Measurements from ENCODE around the gene TCEAL3.
"Not testable (repeated sequence)": the region's sequence is repeated elsewhere in the genome, so short reads cannot be mapped to it uniquely, and the experiment has no call there.

The TCEAL3 gene

DNA sequence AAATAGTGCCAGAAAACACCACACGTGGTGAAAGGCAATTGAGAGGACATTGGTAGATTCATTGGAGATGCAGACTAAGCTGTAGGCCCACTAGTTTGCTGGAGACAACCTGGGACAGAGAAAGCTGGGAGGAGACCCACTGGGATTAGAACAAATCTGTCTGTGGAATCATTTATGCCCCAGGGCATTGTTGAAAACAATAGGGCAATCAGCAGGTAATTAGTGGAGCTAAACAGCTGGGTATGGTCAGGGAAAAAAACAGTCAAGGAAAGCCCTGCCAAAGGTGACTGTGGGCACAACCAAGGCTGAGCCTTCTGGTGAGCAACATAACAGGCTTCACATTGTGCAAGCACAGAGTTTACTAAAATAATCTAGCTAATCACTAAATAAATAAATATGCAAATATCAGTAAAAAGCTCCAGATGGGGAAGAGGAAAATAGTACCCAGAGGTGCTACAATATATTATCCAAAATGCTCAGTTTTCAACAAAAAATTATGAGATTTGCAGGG lies 9.0 kb downstream of the TCEAL3 start:
- DNase-seq (ENCODE audit: extremely low spot score, insufficient read length, low read depth) (no peak), FAIRE-seq (no peak)

DNA sequence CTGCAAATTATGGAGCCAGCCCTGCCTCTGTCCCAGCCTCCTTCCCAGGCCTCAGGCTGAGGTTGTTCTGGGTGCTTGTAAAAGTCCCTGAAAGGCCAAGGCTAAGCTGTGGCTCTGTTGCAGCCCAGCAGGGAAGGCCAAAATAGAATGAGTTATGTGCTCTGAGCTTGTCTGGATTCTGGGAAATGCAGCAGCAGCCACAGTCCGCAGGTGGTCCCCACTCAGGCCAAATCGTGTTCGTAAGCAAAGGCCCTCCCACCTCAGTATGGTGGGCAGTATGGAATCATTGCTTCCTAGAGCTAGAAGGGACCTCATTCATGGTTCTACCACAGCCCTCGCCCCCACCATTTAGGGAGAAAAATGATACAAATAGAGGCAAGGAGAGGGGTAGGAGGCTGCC lies 16.3 kb downstream of the TCEAL3 start:
- DNase-seq (ENCODE audit: extremely low spot score, insufficient read length, low read depth) (no peak), FAIRE-seq (no peak)

DNA sequence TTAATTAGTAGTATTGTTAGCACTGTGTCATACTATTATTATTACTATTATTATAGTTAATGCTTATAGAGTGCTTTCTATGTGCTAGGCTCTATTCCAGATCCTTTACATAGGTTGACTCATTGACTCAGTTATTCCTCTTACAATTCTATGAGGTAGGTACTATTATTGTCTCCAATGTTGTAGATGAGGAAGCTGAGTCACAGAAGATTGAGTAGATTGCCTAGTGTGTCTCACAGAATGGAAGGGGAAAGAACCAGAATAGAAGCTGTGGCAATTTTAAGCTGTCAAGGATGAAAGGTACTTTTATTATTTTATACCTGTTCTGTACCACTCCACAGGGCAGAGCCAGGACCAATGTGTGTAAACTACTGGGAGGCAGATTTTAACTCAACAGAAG lies 19.1 kb downstream of the TCEAL3 start:
- FAIRE-seq (no peak), DNase-seq (ENCODE audit: extremely low spot score, insufficient read length, low read depth) (no peak)

DNA sequence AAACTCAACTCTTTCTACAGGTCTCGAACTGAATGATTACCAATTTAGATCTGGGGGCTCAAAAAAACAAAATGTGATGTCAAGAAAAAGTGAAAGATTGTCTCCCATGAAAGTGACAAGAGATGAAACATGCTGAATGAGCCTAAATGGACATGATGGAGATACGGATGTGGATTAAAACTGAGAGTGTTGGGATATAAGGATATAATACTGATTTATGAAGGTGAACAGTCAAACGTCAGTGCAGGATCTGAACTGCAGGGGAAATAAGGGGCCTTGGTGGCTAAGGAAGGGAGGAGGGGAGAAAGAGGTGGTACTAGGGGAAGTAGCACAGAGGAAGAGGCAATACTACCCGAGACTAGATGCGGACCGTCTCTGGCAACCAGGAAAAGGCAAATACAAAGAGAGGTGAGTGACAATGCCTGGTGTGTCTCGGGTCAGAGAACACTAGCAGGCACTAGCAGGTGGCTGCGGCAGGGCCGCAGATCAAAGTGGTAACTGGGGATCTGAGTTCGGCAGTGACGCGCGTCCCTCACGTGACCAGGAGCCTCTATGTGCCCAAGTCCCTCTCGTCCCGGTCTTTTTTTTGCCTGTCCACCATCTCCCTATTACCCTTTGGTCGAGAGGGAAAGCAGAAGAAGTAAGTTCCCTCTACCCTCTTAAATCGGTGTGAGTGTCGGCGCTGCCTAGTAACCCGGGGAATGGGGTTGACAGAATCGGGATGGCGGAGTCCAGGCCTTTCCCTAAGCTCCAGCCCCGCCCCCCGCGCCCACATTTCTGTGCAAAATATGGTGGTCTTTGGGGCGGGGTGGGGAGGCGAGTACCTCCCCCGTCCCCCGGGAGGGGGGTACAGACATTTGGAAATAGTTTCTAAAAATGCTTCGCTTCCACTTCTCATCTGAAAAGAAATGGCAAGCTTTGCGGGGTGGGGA lies 20.9 kb downstream of the TCEAL3 start, which contains the start of gene TCEAL1:
TSS of gene TCEAL1 (plus strand) at position 590 of the 932 bp plus-strand sequence. CDS start 942 bp downstream, outside the sequence.
- FAIRE-seq (peak; percentile 77), DNase-seq (ENCODE audit: extremely low spot score, insufficient read length, low read depth) (no peak)

DNA sequence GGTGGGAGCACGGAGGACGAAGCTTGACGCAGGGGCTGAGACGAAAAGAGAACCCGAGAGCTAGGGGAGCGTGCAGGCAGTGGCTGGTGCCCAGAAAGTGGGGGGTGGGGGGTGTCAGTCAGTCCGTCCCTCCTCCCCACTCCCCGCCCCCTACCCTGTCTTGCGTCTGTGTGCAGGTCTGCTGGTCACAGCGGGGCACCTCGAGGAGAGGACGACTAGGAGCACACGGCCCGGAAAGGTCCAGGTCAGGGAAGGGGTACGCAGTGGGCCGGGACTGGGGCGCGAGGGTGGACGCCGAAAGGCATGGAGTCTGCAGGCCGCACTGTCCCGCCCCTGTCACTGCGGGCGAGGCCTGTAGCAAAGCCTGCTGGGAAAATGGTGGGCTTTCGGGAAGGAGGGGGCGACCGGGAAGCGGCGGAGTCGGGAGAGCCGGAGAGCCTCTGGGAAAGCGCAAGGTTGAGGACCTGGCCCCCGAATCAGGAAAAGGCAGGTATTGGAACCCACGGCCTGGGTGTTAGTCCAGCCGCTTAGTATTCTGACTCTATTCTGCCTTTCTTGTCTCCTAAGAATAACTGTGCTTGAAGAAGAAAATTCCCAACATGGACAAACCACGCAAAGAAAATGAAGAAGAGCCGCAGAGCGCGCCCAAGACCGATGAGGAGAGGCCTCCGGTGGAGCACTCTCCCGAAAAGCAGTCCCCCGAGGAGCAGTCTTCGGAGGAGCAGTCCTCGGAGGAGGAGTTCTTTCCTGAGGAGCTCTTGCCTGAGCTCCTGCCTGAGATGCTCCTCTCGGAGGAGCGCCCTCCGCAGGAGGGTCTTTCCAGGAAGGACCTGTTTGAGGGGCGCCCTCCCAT lies 21.8 kb downstream of the TCEAL3 start:
- DNase-seq (ENCODE audit: extremely low spot score, insufficient read length, low read depth) (no peak), FAIRE-seq (no peak)

DNA sequence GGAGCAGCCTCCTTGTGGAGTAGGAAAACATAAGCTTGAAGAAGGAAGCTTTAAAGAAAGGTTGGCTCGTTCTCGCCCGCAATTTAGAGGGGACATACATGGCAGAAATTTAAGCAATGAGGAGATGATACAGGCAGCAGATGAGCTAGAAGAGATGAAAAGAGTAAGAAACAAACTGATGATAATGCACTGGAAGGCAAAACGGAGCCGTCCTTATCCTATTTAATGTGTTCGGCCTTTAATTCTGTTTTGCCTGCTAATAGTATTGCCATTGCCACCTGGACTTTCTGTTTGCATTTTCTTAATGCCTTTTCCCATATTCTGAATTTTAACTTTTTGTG lies 22.4 kb downstream of the TCEAL3 start:
- FAIRE-seq = no peak

DNA sequence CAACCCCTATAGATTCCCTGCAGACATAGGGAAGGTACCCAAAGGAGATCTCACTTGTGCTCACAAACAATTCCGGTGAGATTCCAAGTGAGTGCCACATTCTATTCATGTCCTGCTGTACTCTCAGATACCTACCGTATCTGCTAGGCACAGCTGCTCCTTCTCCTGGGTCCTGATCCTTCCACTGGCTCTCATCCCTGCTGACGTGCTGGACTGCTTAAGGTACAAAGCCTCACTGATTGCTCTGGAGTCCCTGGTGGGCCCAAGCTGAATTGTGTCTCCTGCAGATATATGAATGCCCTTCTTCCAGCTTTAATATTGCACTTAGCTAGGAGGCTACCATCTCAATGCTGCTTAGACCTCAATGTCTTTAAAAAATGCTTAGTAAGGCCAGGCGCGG lies 23.4 kb downstream of the TCEAL3 start:
- FAIRE-seq (no peak), DNase-seq (ENCODE audit: extremely low spot score, insufficient read length, low read depth) (no peak)

More for the DNA sequence above, 22.4 kb downstream of the TCEAL3 start:
- no peak for DNase-seq (ENCODE audit: extremely low spot score, insufficient read length, low read depth)

DNA sequence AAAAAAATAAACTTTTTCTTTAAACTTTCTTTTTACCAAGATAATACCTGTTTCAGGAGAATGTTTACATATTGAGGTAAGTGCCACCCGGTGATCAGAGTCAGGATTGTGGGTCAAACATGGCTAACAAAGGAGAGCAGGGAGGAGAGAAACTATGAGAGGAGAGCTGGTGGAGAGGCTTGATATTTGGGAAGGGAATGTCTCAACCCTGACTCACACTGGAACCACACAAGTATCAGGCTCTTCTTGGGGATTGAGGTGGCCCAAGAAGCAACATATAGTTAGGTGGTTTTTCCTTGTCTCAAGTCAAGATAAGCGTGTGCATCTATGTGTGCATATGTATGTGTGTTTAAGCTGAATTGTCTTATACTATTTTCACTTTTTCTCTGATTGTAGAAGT lies 27.7 kb downstream of the TCEAL3 start:
- no peak for FAIRE-seq
- no peak for DNase-seq (ENCODE audit: extremely low spot score, insufficient read length, low read depth)

DNA sequence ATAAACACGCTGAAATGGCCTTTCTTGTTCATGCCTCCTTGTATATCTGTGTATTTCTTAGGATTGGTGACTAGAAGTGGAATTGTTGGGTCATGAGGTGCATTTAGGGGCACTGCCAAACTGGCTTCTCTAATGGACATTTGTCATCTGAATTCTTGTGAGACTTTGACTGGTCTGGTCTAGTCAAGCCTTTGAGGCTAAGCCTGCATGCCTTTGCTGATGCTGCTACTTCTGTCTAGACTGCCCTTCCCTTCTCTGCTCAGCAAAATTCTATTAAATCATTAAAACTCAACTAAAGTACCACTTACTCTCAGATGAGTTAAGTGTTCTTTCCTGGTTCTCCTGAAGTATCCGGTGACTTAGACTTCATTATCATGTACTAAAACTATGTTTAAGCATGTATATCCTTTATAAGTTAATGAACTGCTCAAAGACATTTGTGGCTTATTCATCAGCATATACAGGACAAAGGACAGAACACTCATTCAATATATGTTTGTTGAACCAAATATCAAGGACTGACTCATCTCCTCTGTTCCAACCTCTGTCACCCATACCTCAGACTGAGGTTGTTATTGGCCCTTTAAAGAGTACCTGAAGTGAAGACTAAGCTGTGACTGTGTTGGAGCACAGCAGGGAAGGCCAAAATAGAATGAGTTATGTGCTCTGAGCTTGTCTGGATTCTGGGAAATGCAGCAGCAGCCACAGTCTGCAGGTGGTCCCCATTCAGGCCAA lies 30.0 kb downstream of the TCEAL3 start:
- no peak for FAIRE-seq
- no peak for DNase-seq (ENCODE audit: extremely low spot score, insufficient read length, low read depth)

DNA sequence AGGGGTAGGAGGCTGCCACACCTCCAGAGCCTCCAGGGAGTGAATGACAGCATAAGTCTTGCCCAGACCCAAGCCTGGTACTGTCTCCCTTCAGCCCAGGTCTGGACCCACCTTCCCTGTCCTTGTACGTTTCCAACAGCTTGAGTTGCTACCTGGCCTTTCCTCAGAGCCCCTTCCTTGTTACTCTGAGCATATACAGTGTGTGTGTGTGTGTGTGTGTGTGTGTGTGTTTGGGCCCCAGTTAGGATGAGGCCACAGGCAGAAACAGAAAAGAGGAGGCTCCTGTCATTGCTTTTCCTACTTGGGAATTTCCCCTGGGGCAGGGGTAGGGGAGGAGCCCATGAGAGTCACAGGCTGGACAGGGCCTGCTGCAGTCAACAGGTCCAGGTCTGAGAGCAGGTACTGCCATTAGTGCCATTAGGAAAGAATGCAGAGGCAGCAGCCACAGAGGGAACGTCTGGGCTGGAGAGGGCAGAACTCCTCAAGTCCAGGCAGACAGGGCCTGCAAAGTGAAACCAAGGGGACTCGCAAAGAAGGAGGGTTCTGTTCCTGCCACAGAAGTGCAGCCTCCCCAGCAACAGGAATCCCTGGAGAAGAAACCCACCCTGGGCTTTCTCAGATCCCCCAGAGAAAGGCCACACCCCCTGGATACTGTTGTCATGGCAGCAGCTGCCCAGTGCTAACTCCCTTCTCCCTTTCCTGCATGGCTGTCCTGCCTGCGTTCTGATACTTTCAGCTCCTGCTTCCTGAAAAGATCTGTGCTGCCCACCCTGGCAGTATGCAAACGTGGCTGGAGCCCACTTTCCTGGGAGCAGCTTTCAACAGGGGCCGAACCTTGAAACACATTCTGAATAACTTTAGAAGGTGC lies 30.9 kb downstream of the TCEAL3 start:
- FAIRE-seq; DNase-seq (ENCODE audit: extremely low spot score, insufficient read length, low read depth): not testable (repeated sequence)

DNA sequence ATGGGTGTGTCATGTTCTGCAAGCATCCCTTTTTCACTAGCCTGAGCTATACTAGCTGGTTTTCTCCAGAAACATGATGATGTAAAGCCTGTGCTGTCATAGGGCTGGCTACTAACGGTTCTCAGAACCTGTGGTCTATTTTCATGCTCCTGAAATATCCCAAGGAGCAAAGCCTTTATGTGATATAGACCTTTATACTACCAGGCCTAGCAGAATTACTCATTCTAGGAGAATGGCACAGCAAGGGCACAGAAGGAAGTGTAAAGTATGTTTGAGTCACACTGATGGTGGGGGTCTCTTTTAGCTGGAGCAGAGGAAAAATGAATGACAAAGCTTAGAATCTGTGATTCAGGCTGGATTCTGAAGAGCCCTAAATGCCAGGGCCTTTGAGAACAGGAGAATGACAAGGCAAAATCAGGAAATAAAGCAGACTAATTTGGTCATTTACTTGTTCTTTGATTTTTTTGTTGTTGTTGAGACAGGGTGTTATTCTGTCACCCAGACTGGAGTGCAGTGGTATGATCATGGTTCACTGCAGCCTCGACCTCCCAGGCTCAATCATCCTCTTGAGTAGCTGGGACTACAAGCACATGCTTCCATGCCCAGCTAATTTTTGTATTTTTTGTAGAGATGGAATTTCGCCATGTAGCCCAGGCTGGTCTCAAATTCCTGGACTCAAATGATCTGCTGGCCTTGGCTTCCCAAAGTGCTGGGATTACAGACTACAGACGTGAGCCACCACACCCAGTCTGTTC lies 32.8 kb downstream of the TCEAL3 start:
- no peak for FAIRE-seq
- no peak for DNase-seq (ENCODE audit: extremely low spot score, insufficient read length, low read depth)

DNA sequence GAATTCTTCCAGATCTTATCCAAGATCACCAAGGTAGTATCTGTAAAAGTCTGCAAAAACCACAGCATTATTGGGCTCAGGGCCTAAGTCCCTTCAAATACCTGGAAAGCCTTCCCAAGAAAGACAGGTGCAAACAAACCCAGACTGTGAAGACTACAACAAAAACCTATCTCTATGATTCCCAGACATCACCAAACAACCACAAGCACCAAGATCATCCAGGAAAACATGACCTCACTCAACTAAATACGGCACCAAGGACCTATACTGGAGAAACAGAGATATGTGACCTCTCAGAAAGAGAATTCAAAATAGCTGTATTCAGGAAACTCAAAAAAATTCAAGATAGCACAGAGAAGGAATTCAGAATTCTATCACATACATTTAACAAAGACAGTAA lies 36.4 kb downstream of the TCEAL3 start:
- FAIRE-seq = no peak
- no peak for DNase-seq (ENCODE audit: extremely low spot score, insufficient read length, low read depth)

DNA sequence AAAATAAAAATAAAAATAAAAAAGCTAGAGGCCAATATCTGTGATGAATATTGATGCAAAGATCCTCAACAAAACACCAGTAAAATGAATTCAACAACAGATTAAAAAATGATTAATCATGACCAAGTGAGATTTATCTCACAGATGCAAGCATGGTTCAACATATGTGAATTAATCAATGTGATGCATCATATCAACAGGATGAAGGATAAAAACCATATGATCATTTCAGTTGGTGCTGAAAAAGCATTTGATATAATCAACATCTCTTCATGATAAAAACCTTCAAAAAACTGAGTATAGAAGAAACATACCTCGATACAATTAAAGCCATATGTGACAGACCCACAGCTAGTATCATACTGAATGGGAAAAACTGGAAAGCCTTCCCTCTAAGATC lies 39.9 kb downstream of the TCEAL3 start:
- DNase-seq (ENCODE audit: extremely low spot score, insufficient read length, low read depth) (no peak), FAIRE-seq (no peak)

DNA sequence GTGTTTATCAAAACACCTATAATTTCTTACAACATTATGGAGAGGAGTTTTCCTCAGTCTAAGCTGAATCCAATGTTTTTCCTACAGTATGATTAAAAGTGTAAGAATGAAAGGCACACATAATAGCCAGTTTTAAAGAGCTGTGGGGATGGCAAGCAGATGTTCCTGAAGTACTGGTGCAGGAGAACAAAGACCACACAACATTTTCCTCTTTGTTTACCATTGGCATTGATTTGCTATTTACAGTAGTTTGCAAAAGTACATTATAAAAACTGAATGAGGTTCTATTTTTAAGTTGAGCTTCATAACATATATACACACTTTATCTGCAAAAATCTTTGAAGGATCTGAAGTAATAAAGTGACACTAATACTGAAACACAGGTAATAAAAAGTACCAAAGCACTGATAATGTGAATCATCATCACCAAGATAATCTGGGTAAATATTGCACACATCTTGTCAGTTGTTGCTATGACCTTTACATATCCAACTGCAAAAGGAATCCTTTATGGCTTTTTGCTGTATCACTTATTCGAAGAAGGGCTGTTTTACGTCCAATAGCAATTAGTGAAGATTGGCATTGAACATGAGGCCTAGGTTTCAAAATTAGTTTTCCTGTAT lies 43.5 kb downstream of the TCEAL3 start:
- FAIRE-seq (peak; percentile 15), DNase-seq (ENCODE audit: extremely low spot score, insufficient read length, low read depth) (no peak)

DNA sequence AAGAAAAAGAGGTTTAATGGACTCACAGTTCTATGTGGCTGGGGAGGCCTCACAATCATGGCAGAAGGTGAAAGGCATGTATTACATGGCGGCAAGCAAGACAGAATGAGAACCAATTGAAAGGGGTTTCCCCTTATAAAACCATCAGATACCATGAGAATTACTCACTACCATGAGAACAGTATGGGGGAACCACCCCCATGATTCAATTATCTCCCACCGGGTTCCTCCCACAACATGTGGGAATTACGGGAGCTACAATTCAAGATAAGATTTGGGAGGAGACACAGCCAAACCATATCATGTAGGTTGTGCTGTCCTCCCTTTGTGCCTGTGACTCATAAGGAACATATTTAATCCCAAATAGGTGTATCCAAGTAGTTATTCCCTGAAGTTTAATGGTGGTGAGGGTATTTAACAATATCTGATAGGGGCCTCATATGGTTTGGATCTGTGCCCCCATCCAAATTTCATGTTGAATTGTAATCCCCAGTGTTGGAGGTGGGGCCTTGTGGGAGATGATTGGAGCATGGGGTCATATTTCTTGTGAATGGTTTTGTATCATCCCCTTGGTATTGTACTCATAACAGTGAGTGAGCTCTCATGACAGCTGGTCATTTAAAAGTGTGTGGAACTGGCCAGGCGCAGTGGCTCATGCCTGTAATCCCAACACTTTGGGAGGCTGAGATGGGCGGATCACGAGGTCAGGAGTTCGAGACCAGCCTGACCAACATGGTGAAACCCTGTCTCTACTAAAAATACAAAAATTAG lies 47.7 kb downstream of the TCEAL3 start:
- not testable (repeated sequence) for DNase-seq (ENCODE audit: extremely low spot score, insufficient read length, low read depth); FAIRE-seq

DNA sequence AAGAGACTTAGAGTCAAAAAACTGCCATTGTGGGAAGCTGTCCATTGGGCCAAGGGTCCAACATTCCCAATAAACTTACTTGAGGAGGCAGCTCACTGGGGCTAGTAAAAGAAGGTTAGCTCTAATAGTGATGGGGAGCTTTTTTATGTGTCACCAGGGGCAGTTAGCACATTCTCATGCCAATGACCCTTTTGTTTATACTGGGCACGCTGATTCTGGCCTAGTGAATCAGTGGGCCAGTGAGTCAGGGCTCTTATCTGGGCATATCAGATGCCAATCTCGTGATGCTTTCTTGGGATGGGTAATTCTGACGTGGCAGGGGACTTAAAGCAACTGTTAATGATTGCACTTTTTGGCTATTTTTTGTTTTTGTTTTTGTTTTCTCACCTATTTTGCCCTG lies 48.9 kb downstream of the TCEAL3 start:
- no peak for FAIRE-seq
- DNase-seq (ENCODE audit: extremely low spot score, insufficient read length, low read depth) = no peak

DNA sequence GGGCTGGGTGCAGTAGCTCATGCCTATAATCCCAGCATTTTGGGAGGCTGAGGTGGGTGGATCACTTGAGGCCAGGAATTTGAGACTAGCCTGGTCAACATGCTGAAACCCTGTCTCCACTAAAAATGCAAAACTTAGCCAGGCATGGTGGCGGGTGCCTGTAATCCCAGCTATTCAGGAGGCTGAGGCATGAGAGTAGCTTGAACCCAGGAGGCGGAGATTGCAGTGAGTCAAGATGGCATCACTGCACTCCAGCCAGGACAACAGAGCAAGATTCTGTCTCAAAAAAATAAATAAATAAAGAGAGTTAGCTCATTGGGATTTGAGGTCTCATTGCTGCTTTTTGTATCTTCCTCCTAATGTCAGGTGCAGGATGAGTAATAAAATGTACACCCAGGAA lies 49.3 kb downstream of the TCEAL3 start:
- FAIRE-seq; DNase-seq (ENCODE audit: extremely low spot score, insufficient read length, low read depth): not testable (repeated sequence)

Measured in GM18507 (cell line).